Activated CD4-positive, alpha-beta T cell treated with anti-CD3 and anti-CD28 coated beads, Interleukin-2, amount 10 ng/mL, durations not matched to agents 24 days and 14 days (primary cell): ENCODE results near the gene DMRTC2. TPM values are rescaled to one million over a fixed set of nuclear protein-coding genes. Genes with fewer than 3 reads are reported as not detected.

ENCODE experiments used
- DNase-seq: peaks from one replicate; pipeline ENCODE4 v3.0.0; 2022
- H3K27ac Mint-ChIP-seq: one replicate; pipeline ENCODE4 v1.8.0; 2022; ENCODE audit warnings: mild to moderate bottlenecking, mixed read lengths
- H3K27me3 Mint-ChIP-seq: one replicate; pipeline ENCODE4 v1.8.0; 2022; ENCODE audit warnings: mixed read lengths
- H3K36me3 Mint-ChIP-seq: one replicate; pipeline ENCODE4 v1.8.0; 2022; ENCODE audit warnings: low read depth, mild to moderate bottlenecking, mixed read lengths
- H3K4me1 Mint-ChIP-seq: one replicate; pipeline ENCODE4 v1.8.0; 2021; ENCODE audit warnings: mixed read lengths
- H3K4me3 Mint-ChIP-seq: one replicate; pipeline ENCODE4 v1.8.0; 2022; ENCODE audit warnings: mild to moderate bottlenecking, moderate library complexity, mixed read lengths
- H3K9me3 Mint-ChIP-seq: one replicate; pipeline ENCODE4 v1.8.0; 2021; ENCODE audit warnings: mixed read lengths
- intact Hi-C: fragments of 100-400 bp; cut with micrococcal nuclease; formaldehyde crosslinking; loops from one replicate; pipeline ENCODE4 v1.15.1; 2023
- total RNA-seq: library from RNA; stranded (reverse); gene quantifications from 2 replicates; pipeline ENCODE4 v1.2.3, GENCODE V29; 2022

DMRTC2 gene
- total RNA-seq, 1 donor from 2014 or later, result not detected

- DNase-seq, result no peak
- no peaks in the 10 kb centered on the region for H3K27me3 Mint-ChIP-seq
Observed at GRCh38 chr19:41895745-41896580, 51.1 kb downstream of the DMRTC2 start.

GRCh38 chr19:41896581-41896942, 51.7 kb downstream of the DMRTC2 start:
- Mint-ChIP-seq H3K36me3 (peaks cover 62% of the 10 kb centered on the region), H3K27ac (peak overlapping the region; percentile 77), H3K9me3 (no peaks in the 10 kb centered on the region)

More at GRCh38 chr19:41895745-41896580, 51.1 kb downstream of the DMRTC2 start:
- H3K4me3 Mint-ChIP-seq, result no peak overlapping the region
- intact Hi-C loops, result no loop called here
- H3K4me1 Mint-ChIP-seq, result peaks cover 26% of the 10 kb centered on the region
- no peaks in the 10 kb centered on the region for H3K9me3 Mint-ChIP-seq
- peak overlapping the region; percentile 49 for H3K27ac Mint-ChIP-seq
- H3K36me3 Mint-ChIP-seq, result peaks cover 64% of the 10 kb centered on the region

GRCh38 chr19:41897181-41897580, 52.3 kb downstream of the DMRTC2 start:
- H3K4me1 Mint-ChIP-seq, result peaks cover 21% of the 10 kb centered on the region
- no peaks in the 10 kb centered on the region for H3K9me3 Mint-ChIP-seq
- peaks cover 64% of the 10 kb centered on the region for H3K36me3 Mint-ChIP-seq
- no peak for DNase-seq
- intact Hi-C loops, result no loop called here
- peak overlapping the region; percentile 68 for H3K27ac Mint-ChIP-seq
- H3K27me3 Mint-ChIP-seq, result no peaks in the 10 kb centered on the region
- no peak overlapping the region for H3K4me3 Mint-ChIP-seq

More at GRCh38 chr19:41896581-41896942, 51.7 kb downstream of the DMRTC2 start:
- DNase-seq, result no peak
- peaks cover 24% of the 10 kb centered on the region for H3K4me1 Mint-ChIP-seq
- no peak overlapping the region for H3K4me3 Mint-ChIP-seq
- intact Hi-C loops, result no loop called here
- H3K27me3 Mint-ChIP-seq, result no peaks in the 10 kb centered on the region

GRCh38 chr19:41897820-41898219, 53.0 kb downstream of the DMRTC2 start:
- Mint-ChIP-seq H3K4me1 (peaks cover 21% of the 10 kb centered on the region), H3K27me3 (no peaks in the 10 kb centered on the region), H3K27ac (peak overlapping the region; percentile 68), H3K36me3 (peaks cover 66% of the 10 kb centered on the region), H3K4me3 (no peak overlapping the region), H3K9me3 (no peaks in the 10 kb centered on the region)
- intact Hi-C loops, result no loop called here
- no peak for DNase-seq

GRCh38 chr19:41898235-41898634, 53.4 kb downstream of the DMRTC2 start:
- peaks cover 67% of the 10 kb centered on the region for H3K36me3 Mint-ChIP-seq
- H3K9me3 Mint-ChIP-seq, result no peaks in the 10 kb centered on the region
- no peak overlapping the region for H3K27ac Mint-ChIP-seq
- DNase-seq, result no peak
- no peak overlapping the region for H3K4me3 Mint-ChIP-seq
- H3K27me3 Mint-ChIP-seq, result no peaks in the 10 kb centered on the region
- intact Hi-C loops, result no loop called here
- peaks cover 18% of the 10 kb centered on the region for H3K4me1 Mint-ChIP-seq

Other genes with a start within 250 kb of the DMRTC2 start
- not detected in 2 replicates for gene CEACAM4, start 218.0 kb upstream of the DMRTC2 start, total RNA-seq
- not detected in 2 replicates for gene CEACAM7, start 156.8 kb upstream of the DMRTC2 start, total RNA-seq
- not detected in 2 replicates for gene CEACAM5, start 136.4 kb upstream of the DMRTC2 start, total RNA-seq
- not detected in 2 replicates for gene CEACAM6, start 89.5 kb upstream of the DMRTC2 start, total RNA-seq
- gene CEACAM3, start 48.5 kb upstream of the DMRTC2 start, total RNA-seq, result not detected in 2 replicates
- gene LYPD4, start 359 bp upstream of the DMRTC2 start, total RNA-seq, result not detected in 2 replicates
- gene RPS19, start 15.2 kb downstream of the DMRTC2 start, total RNA-seq, result 2,909 and 2,931 TPM in 2 replicates
- 2.6 and 2.7 TPM in 2 replicates for gene CD79A, start 32.2 kb downstream of the DMRTC2 start, total RNA-seq
- 365 and 378 TPM in 2 replicates for gene ARHGEF1, start 38.1 kb downstream of the DMRTC2 start, total RNA-seq
- 3.1 and 4.2 TPM in 2 replicates for gene ERFL, start 83.4 kb downstream of the DMRTC2 start, total RNA-seq
- 37.2 and 41.5 TPM in 2 replicates for gene RABAC1, start 114.3 kb downstream of the DMRTC2 start, total RNA-seq
- gene ATP1A3, start 149.2 kb downstream of the DMRTC2 start, total RNA-seq, result 0.68 and 1.2 TPM in 2 replicates
- gene GRIK5, start 225.2 kb downstream of the DMRTC2 start, total RNA-seq, result 3.9 and 4.9 TPM in 2 replicates
- gene ZNF574, start 231.1 kb downstream of the DMRTC2 start, total RNA-seq, result 16.7 and 18.5 TPM in 2 replicates